GM19023 (cell line): ENCODE measurements around the gene CFAP61.

Experiments used
- ATAC-seq: cut with Tn5 transposase; IDR thresholded peaks from one replicate; pipeline ENCODE4 v1.9.1; 2021; ENCODE audit warnings: mild to moderate bottlenecking, moderate library complexity; ENCODE audit not compliant: unreplicated experiment

Gene CFAP61

GRCh38 chr20:20386192-20386591 is 333.9 kb downstream of the CFAP61 start:
- no peak for ATAC-seq

GRCh38 chr20:20390393-20390792 is 338.1 kb downstream of the CFAP61 start:
- ATAC-seq: no peak

- ATAC-seq: no peak
These were observed 338.8 kb downstream of the CFAP61 start for GRCh38 chr20:20391115-20391514.

GRCh38 chr20:20391766-20392165 is 339.4 kb downstream of the CFAP61 start:
- no peak for ATAC-seq

- ATAC-seq: no peak
These were observed 341.1 kb downstream of the CFAP61 start for GRCh38 chr20:20393207-20394120.

- ATAC-seq: no peak
These were observed 342.8 kb downstream of the CFAP61 start for GRCh38 chr20:20395087-20395486.

GRCh38 chr20:20395903-20396568 is 343.7 kb downstream of the CFAP61 start:
- ATAC-seq: no peak

GRCh38 chr20:20396794-20397193 is 344.5 kb downstream of the CFAP61 start:
- no peak for ATAC-seq

GRCh38 chr20:20398123-20398522 is 345.8 kb downstream of the CFAP61 start:
- no peak for ATAC-seq

GRCh38 chr20:20399531-20400500 is 347.5 kb downstream of the CFAP61 start:
- no peak for ATAC-seq

GRCh38 chr20:20401991-20402390 is 349.7 kb downstream of the CFAP61 start:
- no peak for ATAC-seq

- no peak for ATAC-seq
These were observed 352.3 kb downstream of the CFAP61 start for GRCh38 chr20:20404633-20405032.

GRCh38 chr20:20405623-20406022 is 353.3 kb downstream of the CFAP61 start:
- ATAC-seq: no peak

- ATAC-seq: no peak
These were observed 354.0 kb downstream of the CFAP61 start for GRCh38 chr20:20406306-20406705.

GRCh38 chr20:20407891-20408805 is 355.8 kb downstream of the CFAP61 start:
- no peak for ATAC-seq

- no peak for ATAC-seq
These were observed 357.0 kb downstream of the CFAP61 start for GRCh38 chr20:20409331-20409730.
